Stimulated activated CD8-positive, alpha-beta memory T cell treated with anti-CD3 and anti-CD28 coated beads, Interleukin-7, amount 100 ng/mL, for 24 hours (primary cell): ENCODE data around the gene THG1L.

ENCODE experiments used
- DNase-seq: peaks from one replicate; pipeline ENCODE4 v3.0.0-alpha.2; 2020; ENCODE audit warnings: low read depth

Gene THG1L

DNA sequence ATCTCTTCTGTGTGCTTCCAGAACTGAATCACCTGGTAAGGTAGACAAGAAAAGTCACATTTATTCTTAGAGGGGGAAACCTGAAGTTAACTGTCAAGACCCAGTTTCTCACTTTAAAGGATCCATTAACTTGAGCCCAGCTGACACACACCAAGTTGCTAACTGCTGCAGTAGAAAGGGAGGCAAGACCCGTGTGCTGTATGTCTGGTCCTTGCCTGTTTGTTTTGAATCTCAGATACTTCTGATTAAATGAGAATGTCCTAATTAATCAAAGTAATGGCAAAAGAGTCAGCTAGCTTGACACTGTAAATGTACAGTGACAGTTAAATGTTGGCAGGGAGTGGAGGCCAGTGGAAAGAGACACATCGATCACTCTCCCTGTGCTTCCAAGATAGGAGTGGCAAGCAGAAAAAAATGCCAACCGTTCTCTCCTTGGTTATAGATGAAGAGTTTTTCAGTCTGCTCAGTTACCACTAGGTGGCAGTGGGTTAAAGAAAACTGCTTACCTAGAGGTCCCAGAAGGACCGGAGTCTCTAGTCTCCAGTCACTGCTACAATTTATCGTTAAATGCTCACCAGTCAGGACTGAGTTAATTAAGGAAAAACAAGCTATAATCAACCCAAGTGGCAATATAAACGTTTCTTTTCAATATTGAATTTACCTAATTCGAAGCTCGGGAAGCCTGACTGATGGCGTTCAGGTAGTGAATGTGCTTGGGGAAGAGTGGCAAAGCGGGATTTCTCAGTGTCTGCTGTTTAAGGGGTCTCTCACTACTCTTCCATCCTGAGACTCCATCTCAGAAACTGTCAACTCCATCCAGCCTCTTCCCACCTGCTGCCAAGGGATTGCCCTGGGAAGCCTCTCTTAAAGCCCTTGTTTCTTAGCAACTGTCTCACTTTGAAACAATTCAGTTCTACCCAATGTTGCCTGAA, 30.7 kb downstream of the THG1L start:
- no peak for DNase-seq

GRCh38 chr5:157764531-157764930, 33.3 kb downstream of the THG1L start:
- DNase-seq: no peak

DNA sequence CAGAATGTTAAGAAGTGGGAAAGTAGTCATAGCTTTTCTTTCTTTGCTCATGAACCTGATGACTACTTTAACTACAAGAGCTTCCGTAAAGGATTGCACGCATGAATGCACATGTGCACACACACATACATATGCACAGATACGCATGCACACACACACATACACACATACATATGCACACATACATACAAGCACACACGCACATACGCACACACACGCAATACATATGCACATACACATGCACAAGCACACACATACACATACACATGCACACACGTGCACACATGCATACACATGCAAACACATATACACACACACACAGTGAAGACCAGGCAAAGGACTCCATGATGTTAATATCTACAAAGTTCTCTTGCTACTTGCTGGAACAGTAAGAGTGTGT, 35.2 kb downstream of the THG1L start:
- DNase-seq: no peak

DNA sequence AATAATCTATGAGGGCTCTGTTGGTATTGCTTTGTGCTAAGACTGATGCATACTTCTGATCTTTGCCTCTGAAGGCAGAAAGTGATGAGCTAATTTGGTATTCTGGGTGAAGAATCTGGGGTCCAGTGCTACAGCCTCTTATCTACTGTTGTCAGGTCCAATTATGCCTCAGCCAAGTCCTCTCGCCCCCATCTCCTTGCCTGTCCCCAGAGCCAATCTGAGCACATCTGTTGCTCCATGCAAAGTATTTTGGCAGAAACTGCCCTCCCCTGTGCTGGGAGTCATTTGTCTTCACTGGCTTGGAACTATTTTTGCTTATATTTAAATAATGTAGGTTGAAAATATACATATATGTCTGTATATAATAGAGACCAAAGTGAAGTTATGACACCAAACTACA, 35.7 kb downstream of the THG1L start:
- DNase-seq: no peak

DNA sequence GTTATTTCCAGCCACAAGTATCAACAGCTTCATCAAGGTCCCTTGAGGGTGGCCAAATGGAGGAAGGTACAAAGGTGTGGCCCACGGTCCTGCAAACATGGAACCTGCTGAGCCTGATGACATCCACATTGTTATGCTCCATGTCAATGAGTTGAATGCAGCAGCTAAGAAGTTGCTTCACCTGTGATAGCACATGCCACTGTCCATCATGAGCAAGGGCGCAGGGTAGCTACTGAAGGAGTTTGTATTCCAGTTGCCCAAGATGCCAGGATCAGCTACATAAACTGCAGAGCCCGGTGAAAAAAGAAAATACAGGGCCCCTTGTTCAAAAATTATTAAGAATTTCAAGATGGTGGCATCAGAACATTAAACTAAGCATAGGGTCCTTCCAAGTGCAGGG, 36.5 kb downstream of the THG1L start:
- DNase-seq: no peak

DNA sequence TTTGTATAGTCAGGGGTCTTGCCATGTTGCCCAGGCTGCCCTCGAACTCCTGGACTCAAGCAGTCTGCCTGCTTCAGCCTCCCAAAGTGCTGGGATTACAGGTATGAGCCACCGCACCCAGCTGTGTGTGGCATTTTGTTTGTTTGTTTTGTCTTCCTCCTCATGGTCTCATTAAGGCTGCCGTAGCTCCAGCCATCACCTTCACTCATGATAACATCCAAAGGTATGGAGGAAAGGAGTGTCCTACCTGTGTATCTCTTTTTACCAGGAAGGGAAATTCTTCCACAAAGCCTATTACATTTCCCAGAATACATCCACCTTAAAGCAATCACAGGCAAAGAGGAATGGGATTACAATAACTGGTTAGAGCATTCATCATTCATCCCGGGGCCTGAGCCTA, 39.4 kb downstream of the THG1L start:
- no peak for DNase-seq

- DNase-seq: no peak
Observed at GRCh38 chr5:157772127-157772526, 40.9 kb downstream of the THG1L start.

- no peak for DNase-seq
Observed at GRCh38 chr5:157778121-157778805, 47.0 kb downstream of the THG1L start.

DNA sequence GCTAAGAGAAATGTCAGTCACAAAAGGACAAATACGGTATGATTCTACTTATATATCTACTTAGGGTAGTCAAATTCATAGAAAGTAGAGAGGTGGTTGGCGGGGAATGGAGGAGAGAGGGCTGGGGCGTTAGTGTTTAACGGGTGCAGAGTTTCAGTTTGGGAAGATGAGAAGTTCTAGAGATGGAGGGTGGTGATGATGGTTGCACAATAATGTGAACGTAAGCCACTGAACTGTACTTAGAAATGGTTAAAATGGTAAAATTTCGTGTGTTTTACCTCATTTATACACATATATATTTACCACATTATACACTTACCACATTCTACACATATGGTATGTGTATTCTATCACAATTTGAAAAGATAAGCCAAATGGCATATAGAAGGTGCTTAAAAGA, 48.0 kb downstream of the THG1L start:
- DNase-seq: no peak

GRCh38 chr5:157785801-157786200, 54.6 kb downstream of the THG1L start:
- no peak for DNase-seq
